ENCODE measurements around the gene RGSL1. TPM values are rescaled to one million over a fixed set of nuclear protein-coding genes. Genes with fewer than 3 reads are reported as not detected.

Gene RGSL1
- total RNA-seq, 2 experiments from 2014 or later = not detected

- no peaks in the 10 kb centered on the region for H3K36me3 Mint-ChIP-seq (ENCODE audit: low read depth)
- H3K27ac ChIP-seq (ENCODE audit: low read depth in 1 of 2, low read length in 2 of 2) = no peak overlapping the region
- no peaks in the 10 kb centered on the region for H3K36me3 ChIP-seq (ENCODE audit: insufficient read depth, low read length)
- ChIA-PET POLR2A (no interaction called here), CTCF (no interaction called here)
- no peaks in the 10 kb centered on the region for H3K9me3 Mint-ChIP-seq
- no peak overlapping the region for H3K27ac Mint-ChIP-seq
- no peak overlapping the region for H3K4me3 Mint-ChIP-seq
- intact Hi-C loops (cut with DNase I, micrococcal nuclease) = no loop called here
- peaks cover 65% of the 10 kb centered on the region for H3K27me3 Mint-ChIP-seq
- DNase-seq (no peak), ATAC-seq (ENCODE audit: poor library complexity) (no peak)
- H3K9me3 ChIP-seq (ENCODE audit: control insufficient read depth in 1 of 2, insufficient read depth in 1 of 2, low read length in 2 of 2) = no peaks in the 10 kb centered on the region
- peaks cover 3 to 6% of the 10 kb centered on the region in 2 experiments for H3K27me3 ChIP-seq (ENCODE audit: control insufficient read depth in 1 of 2, insufficient read depth in 2 of 2, low read length in 2 of 2)
- H3K4me3 ChIP-seq (ENCODE audit: low read length) = no peak overlapping the region
- TF ChIP-seq, protein P1, sequence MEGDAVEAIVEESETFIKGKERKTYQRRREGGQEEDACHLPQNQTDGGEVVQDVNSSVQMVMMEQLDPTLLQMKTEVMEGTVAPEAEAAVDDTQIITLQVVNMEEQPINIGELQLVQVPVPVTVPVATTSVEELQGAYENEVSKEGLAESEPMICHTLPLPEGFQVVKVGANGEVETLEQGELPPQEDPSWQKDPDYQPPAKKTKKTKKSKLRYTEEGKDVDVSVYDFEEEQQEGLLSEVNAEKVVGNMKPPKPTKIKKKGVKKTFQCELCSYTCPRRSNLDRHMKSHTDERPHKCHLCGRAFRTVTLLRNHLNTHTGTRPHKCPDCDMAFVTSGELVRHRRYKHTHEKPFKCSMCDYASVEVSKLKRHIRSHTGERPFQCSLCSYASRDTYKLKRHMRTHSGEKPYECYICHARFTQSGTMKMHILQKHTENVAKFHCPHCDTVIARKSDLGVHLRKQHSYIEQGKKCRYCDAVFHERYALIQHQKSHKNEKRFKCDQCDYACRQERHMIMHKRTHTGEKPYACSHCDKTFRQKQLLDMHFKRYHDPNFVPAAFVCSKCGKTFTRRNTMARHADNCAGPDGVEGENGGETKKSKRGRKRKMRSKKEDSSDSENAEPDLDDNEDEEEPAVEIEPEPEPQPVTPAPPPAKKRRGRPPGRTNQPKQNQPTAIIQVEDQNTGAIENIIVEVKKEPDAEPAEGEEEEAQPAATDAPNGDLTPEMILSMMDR (IDR thresholded peaks at IDR 0.05) = no peak
- H3K4me1 Mint-ChIP-seq (ENCODE audit: low read depth) = no peaks in the 10 kb centered on the region
- H3K4me1 ChIP-seq (ENCODE audit: insufficient read depth, low read length) = no peaks in the 10 kb centered on the region
Measured at GRCh38 chr1:182457844-182458243, 7.9 kb downstream of the RGSL1 start.

DNA sequence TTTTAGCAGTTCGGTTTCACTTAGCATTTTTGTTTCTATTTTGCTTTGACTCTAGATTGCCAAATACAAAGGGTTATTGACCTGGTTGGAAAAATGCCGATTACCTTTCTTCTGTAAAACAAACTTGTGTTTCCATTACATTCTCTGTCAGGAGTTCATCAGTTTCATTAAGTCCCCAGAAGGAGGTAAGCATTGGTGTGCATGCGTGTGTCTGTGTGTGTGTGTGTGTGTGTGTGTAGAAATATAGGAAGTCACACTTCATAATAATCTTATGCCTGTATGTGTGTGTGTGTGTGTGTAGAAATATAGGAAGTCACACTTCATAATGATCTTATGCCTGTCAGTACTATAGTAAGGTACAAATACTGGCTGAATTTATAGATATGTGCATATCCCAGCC is 10.0 kb downstream of the RGSL1 start:
- Mint-ChIP-seq H3K4me1 (ENCODE audit: low read depth) (no peaks in the 10 kb centered on the region), H3K4me3 (no peak overlapping the region), H3K36me3 (ENCODE audit: low read depth) (no peaks in the 10 kb centered on the region), H3K27ac (no peak overlapping the region), H3K9me3 (peaks cover 4% of the 10 kb centered on the region), H3K27me3 (peaks cover 55% of the 10 kb centered on the region)
- DNase-seq (no peak), ATAC-seq (ENCODE audit: poor library complexity) (no peak)
- Histone ChIP-seq H3K9me3 (ENCODE audit: control insufficient read depth in 1 of 2, insufficient read depth in 1 of 2, low read length in 2 of 2) (no peaks in the 10 kb centered on the region), H3K4me3 (ENCODE audit: low read length) (no peak overlapping the region), H3K36me3 (ENCODE audit: insufficient read depth, low read length) (no peaks in the 10 kb centered on the region), H3K27me3 (ENCODE audit: control insufficient read depth in 1 of 2, insufficient read depth in 2 of 2, low read length in 2 of 2) (peaks cover 3 to 6% of the 10 kb centered on the region in 2 experiments), H3K27ac (ENCODE audit: low read depth in 1 of 2, low read length in 2 of 2) (no peak overlapping the region), H3K4me1 (ENCODE audit: insufficient read depth, low read length) (no peaks in the 10 kb centered on the region)
- intact Hi-C loops (cut with DNase I, micrococcal nuclease) = no loop called here
- ChIA-PET CTCF (no interaction called here), POLR2A (no interaction called here)
- TF ChIP-seq, protein P1 (IDR thresholded peaks at IDR 0.05) = no peak

GRCh38 chr1:182460550-182460951 is 10.6 kb downstream of the RGSL1 start:
- intact Hi-C loops (cut with DNase I, micrococcal nuclease) = no loop called here
- CTCF ChIA-PET = no interaction called here
- Mint-ChIP-seq H3K36me3 (ENCODE audit: low read depth) (no peaks in the 10 kb centered on the region), H3K4me3 (no peak overlapping the region), H3K4me1 (ENCODE audit: low read depth) (no peaks in the 10 kb centered on the region), H3K9me3 (peaks cover 4% of the 10 kb centered on the region), H3K27me3 (peaks cover 53% of the 10 kb centered on the region), H3K27ac (no peak overlapping the region)
- DNase-seq (no peak), ATAC-seq (ENCODE audit: poor library complexity) (no peak)
- Histone ChIP-seq H3K9me3 (ENCODE audit: control insufficient read depth in 1 of 2, insufficient read depth in 1 of 2, low read length in 2 of 2) (no peaks in the 10 kb centered on the region), H3K4me1 (ENCODE audit: insufficient read depth, low read length) (no peaks in the 10 kb centered on the region), H3K27ac (ENCODE audit: low read depth in 1 of 2, low read length in 2 of 2) (no peak overlapping the region), H3K36me3 (ENCODE audit: insufficient read depth, low read length) (no peaks in the 10 kb centered on the region), H3K4me3 (ENCODE audit: low read length) (no peak overlapping the region), H3K27me3 (ENCODE audit: control insufficient read depth in 1 of 2, insufficient read depth in 2 of 2, low read length in 2 of 2) (peaks cover 3 to 6% of the 10 kb centered on the region in 2 experiments)
- POLR2A ChIA-PET = no interaction called here
- TF ChIP-seq, protein P1 (IDR thresholded peaks at IDR 0.05) = no peak

All from CD4-positive, alpha-beta T cell (primary cell).